HepG2 (cell line): ENCODE results near the gene DNAAF1. TPM values are rescaled to one million over a fixed set of nuclear protein-coding genes. Genes with fewer than 3 reads are reported as not detected.
A peak's percentile ranks its signal among the peaks of the same experiment; 100 is the strongest.

Experiments used
- ARNTL ChIP-seq: sonication (generic); formaldehyde crosslinking; IDR thresholded peaks from 2 replicates; pipeline ENCODE4 v1.4.0; 2020; ENCODE audit warnings: mild to moderate bottlenecking, missing genetic modification reagents
- ASH2L ChIP-seq: fragments of 300-600, 200-600 bp; sonication (generic); IDR thresholded peaks from 2 replicates; pipeline ENCODE4 v1.7.0; 2017; ENCODE audit warnings: low read depth, mild to moderate bottlenecking, moderate library complexity, mixed read lengths, low read length; ENCODE audit not compliant: insufficient read length
- ATF7 ChIP-seq, 2 experiments: fragments of 450-650 bp in 1 of 2; sonication (generic) in 1 of 2; formaldehyde crosslinking in 1 of 2; IDR thresholded peaks; 2 replicates each; pipeline versions ENCODE4 v1.4.0 to v1.6.1; 2016 to 2020; ENCODE audit warnings: antibody characterized with exemption in 1 of 2, mild to moderate bottlenecking in 1 of 2, missing genetic modification reagents in 1 of 2
- ATM ChIP-seq: fragments of 450-650 bp; IDR thresholded peaks from 2 replicates; pipeline ENCODE4 v1.7.1; 2017; ENCODE audit warnings: mild to moderate bottlenecking, borderline replicate concordance
- CHD4 ChIP-seq: fragments of 200-600 bp; sonication (generic); IDR thresholded peaks from 2 replicates; pipeline ENCODE4 v1.7.0; 2017; ENCODE audit warnings: mild to moderate bottlenecking, low read length, borderline replicate concordance
- HINFP ChIP-seq: sonication (generic); formaldehyde crosslinking; IDR thresholded peaks from 2 replicates; pipeline ENCODE4 v1.4.0; 2020; ENCODE audit warnings: low read depth, mild to moderate bottlenecking, missing genetic modification reagents
- HOXA9 ChIP-seq: sonication (generic); formaldehyde crosslinking; IDR thresholded peaks from 2 replicates; pipeline ENCODE4 v1.8.1; 2022; ENCODE audit warnings: missing genetic modification reagents, mild to moderate bottlenecking, moderate library complexity, borderline replicate concordance
- MTERF4 ChIP-seq: sonication (generic); formaldehyde crosslinking; IDR thresholded peaks from 2 replicates; pipeline ENCODE4 v1.8.0; 2023; ENCODE audit warnings: mild to moderate bottlenecking, missing genetic modification reagents
- NBN ChIP-seq: fragments of 450-650 bp; conservative IDR thresholded peaks from 2 replicates; pipeline ENCODE4 v1.6.1; 2017
- NFE2L1 ChIP-seq: sonication (generic); formaldehyde crosslinking; IDR thresholded peaks from 2 replicates; pipeline ENCODE4 v1.4.0; 2020; ENCODE audit warnings: missing genetic modification reagents, mild to moderate bottlenecking, borderline replicate concordance
- TOE1 ChIP-seq: sonication (generic); formaldehyde crosslinking; IDR thresholded peaks from 2 replicates; pipeline ENCODE4 v1.4.0; 2020; ENCODE audit warnings: mild to moderate bottlenecking, missing genetic modification reagents
- ZBTB20 ChIP-seq: sonication (generic); formaldehyde crosslinking; IDR thresholded peaks from 2 replicates; pipeline ENCODE4 v1.8.1; 2023; ENCODE audit warnings: missing genetic modification reagents, low read depth, mild to moderate bottlenecking, borderline replicate concordance
- ZBTB7A ChIP-seq: sonication (generic); formaldehyde crosslinking; IDR thresholded peaks from 2 replicates; pipeline ENCODE4 v1.8.0; 2022; ENCODE audit warnings: mild to moderate bottlenecking, missing genetic modification reagents
- ZNF205 ChIP-seq: IDR thresholded peaks from 2 replicates; pipeline ENCODE4 v1.6.1; 2018; ENCODE audit warnings: missing biosample characterization, missing genetic modification reagents
- ZNF274 ChIP-seq: sonication (generic); formaldehyde crosslinking; IDR thresholded peaks from 2 replicates; pipeline ENCODE4 v1.5.1; 2020; ENCODE audit warnings: mild to moderate bottlenecking, missing genetic modification reagents
- ZNF446 ChIP-seq: sonication (generic); formaldehyde crosslinking; IDR thresholded peaks from 2 replicates; pipeline ENCODE4 v1.5.0; 2020; ENCODE audit warnings: mild to moderate bottlenecking, missing genetic modification reagents
- ZNF672 ChIP-seq: sonication (generic); formaldehyde crosslinking; IDR thresholded peaks from 2 replicates; pipeline ENCODE4 v1.8.1; 2022; ENCODE audit warnings: missing genetic modification reagents
- ZNF878 ChIP-seq: sonication (generic); formaldehyde crosslinking; IDR thresholded peaks from 2 replicates; pipeline ENCODE4 v1.8.1; 2023; ENCODE audit warnings: mild to moderate bottlenecking, missing genetic modification reagents, moderate library complexity
- ZSCAN12 ChIP-seq: sonication (generic); formaldehyde crosslinking; IDR thresholded peaks from 2 replicates; pipeline ENCODE4 v1.9.0; 2021; ENCODE audit warnings: mild to moderate bottlenecking, missing genetic modification reagents
- ZSCAN5A ChIP-seq: sonication (generic); formaldehyde crosslinking; IDR thresholded peaks from 2 replicates; pipeline ENCODE4 v1.8.0; 2022; ENCODE audit warnings: mild to moderate bottlenecking, missing genetic modification reagents, borderline replicate concordance
- polyA plus RNA-seq, 8 experiments: library from polyadenylated mRNA; depleted of rRNA in 3 of 8; stranded (reverse) in 7 of 8; unstranded in 1 of 8; fragments of >200 nt; fragmentation: Illumina TruSeq in 4 of 8; extraction: Trizol in 4 of 8; gene quantifications; 2 replicates each; pipeline versions ENCODE4 v1.2.1 to v1.2.3, GENCODE V29; 2011 to 2016; ENCODE audit warnings: low read depth in 4 of 8, missing spikeins in 1 of 8, mixed read lengths in 1 of 8; ENCODE audit not compliant: insufficient read depth in 1 of 8
- total RNA-seq, 5 experiments: library from RNA; depleted of rRNA; stranded (reverse); fragments of >200 nt; fragmentation: Illumina TruSeq; extraction: Trizol; gene quantifications; 2 replicates each; pipeline ENCODE4 v1.2.3, GENCODE V29; 2016; ENCODE audit warnings: low read depth in 1 of 5
- TF ChIP-seq, protein P1 (sequence below): sonication (generic); formaldehyde crosslinking; IDR thresholded peaks from 2 replicates; pipeline ENCODE4 v1.5.1; 2020; ENCODE audit warnings: mild to moderate bottlenecking, missing genetic modification reagents, moderate library complexity

Gene DNAAF1
- total and polyA plus RNA-seq, 2 of the 13 experiments (the other 11 are each of a cell fraction or from before 2014, with no cell fraction given), result 0.04 TPM; not detected in 1

- no peak for TF ChIP-seq ZNF446 (CRISPR knock-in tag)
- TF ChIP-seq HINFP (CRISPR knock-in tag), result no peak
- peak; percentile 20; the same call in 1 of the 2 replicates for TF ChIP-seq ZNF205
- TF ChIP-seq ATF7 (IDR thresholded peaks at IDR 0.05), result peak; percentile 38; the same call in 1 of the 2 replicates
- peak; percentile 63; the same call in 1 of the 2 replicates for TF ChIP-seq ATF7 (CRISPR knock-in tag; IDR thresholded peaks at IDR 0.05)
- TF ChIP-seq ZSCAN5A (CRISPR knock-in tag), result 0 out of 2 replicates have a peak, but pooled peaks have one; percentile 50
- TF ChIP-seq ARNTL (CRISPR knock-in tag), result peak; percentile 93
- no peak for TF ChIP-seq ZNF672
- no peak for TF ChIP-seq NBN
- no peak for TF ChIP-seq ZSCAN12 (CRISPR knock-in tag)
- TF ChIP-seq, protein P1, sequence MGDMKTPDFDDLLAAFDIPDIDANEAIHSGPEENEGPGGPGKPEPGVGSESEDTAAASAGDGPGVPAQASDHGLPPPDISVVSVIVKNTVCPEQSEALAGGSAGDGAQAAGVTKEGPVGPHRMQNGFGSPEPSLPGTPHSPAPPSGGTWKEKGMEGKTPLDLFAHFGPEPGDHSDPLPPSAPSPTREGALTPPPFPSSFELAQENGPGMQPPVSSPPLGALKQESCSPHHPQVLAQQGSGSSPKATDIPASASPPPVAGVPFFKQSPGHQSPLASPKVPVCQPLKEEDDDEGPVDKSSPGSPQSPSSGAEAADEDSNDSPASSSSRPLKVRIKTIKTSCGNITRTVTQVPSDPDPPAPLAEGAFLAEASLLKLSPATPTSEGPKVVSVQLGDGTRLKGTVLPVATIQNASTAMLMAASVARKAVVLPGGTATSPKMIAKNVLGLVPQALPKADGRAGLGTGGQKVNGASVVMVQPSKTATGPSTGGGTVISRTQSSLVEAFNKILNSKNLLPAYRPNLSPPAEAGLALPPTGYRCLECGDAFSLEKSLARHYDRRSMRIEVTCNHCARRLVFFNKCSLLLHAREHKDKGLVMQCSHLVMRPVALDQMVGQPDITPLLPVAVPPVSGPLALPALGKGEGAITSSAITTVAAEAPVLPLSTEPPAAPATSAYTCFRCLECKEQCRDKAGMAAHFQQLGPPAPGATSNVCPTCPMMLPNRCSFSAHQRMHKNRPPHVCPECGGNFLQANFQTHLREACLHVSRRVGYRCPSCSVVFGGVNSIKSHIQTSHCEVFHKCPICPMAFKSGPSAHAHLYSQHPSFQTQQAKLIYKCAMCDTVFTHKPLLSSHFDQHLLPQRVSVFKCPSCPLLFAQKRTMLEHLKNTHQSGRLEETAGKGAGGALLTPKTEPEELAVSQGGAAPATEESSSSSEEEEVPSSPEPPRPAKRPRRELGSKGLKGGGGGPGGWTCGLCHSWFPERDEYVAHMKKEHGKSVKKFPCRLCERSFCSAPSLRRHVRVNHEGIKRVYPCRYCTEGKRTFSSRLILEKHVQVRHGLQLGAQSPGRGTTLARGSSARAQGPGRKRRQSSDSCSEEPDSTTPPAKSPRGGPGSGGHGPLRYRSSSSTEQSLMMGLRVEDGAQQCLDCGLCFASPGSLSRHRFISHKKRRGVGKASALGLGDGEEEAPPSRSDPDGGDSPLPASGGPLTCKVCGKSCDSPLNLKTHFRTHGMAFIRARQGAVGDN (CRISPR knock-in tag), result no peak; the same call in 1 of the 2 replicates
- TF ChIP-seq ZBTB20 (CRISPR knock-in tag), result 0 out of 2 replicates have a peak, but pooled peaks have one; percentile 71
- TF ChIP-seq ASH2L, result peak; percentile 99
- no peak for TF ChIP-seq CHD4
- no peak; the same call in 1 of the 2 replicates for TF ChIP-seq ZNF274 (CRISPR knock-in tag)
- peak; percentile 37; the same call in 1 of the 2 replicates for TF ChIP-seq ZNF878 (CRISPR knock-in tag)
- 0 out of 2 replicates have a peak, but pooled peaks have one; percentile 38 for TF ChIP-seq NFE2L1 (CRISPR knock-in tag)
- no peak for TF ChIP-seq TOE1 (CRISPR knock-in tag)
- TF ChIP-seq ZBTB7A (CRISPR knock-in tag), result peak; percentile 86; the same call in 1 of the 2 replicates
- TF ChIP-seq ATM, result no peak
- TF ChIP-seq MTERF4, result no peak
- TF ChIP-seq HOXA9 (CRISPR knock-in tag), result no peak
Measured at GRCh38 chr16:84138824-84139627, 6.1 kb upstream of the DNAAF1 start (continued).
